NCI-H748 treated with DMSO at 0.1 percent for 48 hours (cell line): ENCODE results near the gene NANP.

Experiments
- DNase-seq: peaks from one replicate; lab custom pipeline; 2025; lab: John Stamatoyannopoulos, UW

The NANP gene

DNA sequence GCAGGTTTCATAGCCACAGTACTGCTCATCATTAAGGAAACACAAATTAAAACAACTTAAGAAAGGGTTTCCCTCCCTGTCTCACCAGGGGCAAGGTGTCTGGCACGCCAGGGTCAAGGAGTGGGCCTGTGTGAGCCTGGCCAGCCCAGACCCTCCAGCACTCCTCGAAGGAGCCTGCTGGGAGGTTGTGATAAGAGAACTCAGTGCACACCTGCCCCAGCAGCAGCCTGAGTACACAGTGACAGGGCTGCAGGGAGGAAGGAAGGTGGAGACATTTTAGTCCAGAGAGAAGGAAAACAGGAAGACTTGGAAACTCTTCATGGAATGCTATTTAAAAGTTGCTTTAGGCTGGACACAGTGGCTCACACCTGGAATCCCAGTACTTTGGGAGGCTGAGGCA lies 52.6 kb downstream of the NANP start:
- no peak for DNase-seq

DNA sequence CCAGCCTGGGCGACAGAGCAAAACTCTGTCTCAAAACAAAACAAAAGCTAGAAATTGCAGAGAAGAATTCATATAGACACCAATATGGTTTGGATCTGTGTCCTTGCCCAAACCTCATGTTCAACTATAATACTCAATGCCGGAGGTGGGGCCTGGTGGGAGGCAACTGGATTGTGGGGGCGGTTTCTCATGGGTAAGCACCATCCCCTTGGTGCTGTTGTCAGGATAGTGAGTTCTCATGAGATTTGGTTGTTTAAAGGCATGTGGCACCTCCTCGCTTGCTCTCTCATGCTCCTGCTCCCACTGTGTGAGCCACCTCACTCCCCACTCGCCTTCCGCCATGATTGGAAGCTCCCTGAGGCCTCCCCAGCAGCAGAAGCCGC lies 53.7 kb downstream of the NANP start:
- no peak for DNase-seq

DNA sequence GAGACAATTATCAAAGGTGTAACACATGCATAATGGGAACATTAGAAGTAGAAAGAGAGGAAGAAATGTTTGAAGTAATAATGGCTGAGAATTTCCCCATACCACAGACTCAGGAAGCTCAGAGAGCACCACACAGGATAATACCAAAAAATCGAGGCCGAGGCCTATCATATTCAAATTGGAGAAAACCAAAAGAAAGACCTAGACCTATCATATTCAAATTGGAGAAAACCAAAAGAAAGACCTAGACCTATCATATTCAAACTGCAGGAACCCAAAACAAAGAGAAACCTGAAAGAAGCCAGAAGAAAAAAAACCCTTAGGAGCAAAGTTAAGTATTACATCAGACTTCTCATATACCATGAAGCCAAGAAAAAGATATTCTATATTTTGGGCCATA lies 56.5 kb downstream of the NANP start:
- no peak for DNase-seq

- DNase-seq, result no peak
Observed at GRCh38 chr20:25566821-25567220, 57.0 kb downstream of the NANP start.

- no peak for DNase-seq
Observed at GRCh38 chr20:25565578-25566157, 58.1 kb downstream of the NANP start.

DNA sequence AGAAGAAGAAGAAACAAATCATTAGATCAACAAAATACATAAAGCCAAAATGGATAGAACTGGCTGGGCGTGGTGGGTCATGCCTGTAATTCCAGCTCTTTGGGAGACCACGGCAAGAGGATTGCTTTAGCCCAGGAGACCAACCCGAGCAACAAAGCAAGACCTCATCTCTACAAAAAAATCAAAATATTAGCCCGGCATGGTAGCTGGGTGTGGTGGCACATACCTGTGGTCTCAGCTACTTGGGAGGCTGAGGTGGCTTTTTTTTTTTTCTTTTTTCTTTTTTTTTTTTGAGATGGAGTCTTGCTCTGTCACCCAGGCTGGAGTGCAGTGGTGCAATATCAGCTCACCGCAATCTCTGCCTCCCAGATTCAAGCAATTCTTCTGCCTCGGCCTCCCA lies 59.9 kb downstream of the NANP start:
- DNase-seq, result no peak

- no peak for DNase-seq
Observed at GRCh38 chr20:25563362-25563761, 60.5 kb downstream of the NANP start.
